ENCODE results near the gene RICTOR. TPM values are rescaled to one million over a fixed set of nuclear protein-coding genes. Genes with fewer than 3 reads are reported as not detected.

The RICTOR gene
- total and polyA plus RNA-seq, 9 of the 15 experiments (the other 6 are each of a cell fraction or from before 2014, with no cell fraction given), result 13.9 to 46.6 (median 22.6) TPM

GRCh38 chr5:39074017-39074814, at the start of gene RICTOR (continued):
- TF ChIP-seq, protein P1, sequence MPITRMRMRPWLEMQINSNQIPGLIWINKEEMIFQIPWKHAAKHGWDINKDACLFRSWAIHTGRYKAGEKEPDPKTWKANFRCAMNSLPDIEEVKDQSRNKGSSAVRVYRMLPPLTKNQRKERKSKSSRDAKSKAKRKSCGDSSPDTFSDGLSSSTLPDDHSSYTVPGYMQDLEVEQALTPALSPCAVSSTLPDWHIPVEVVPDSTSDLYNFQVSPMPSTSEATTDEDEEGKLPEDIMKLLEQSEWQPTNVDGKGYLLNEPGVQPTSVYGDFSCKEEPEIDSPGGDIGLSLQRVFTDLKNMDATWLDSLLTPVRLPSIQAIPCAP (CRISPR knock-in tag; IDR thresholded peaks at IDR 0.05; ENCODE audit: borderline replicate concordance), result no peak
- peak; percentile 93 for TF ChIP-seq ZNF263 (CRISPR knock-in tag; IDR thresholded peaks at IDR 0.05; ENCODE audit: borderline replicate concordance)
- no peak for TF ChIP-seq ZNF184 (CRISPR knock-in tag; IDR thresholded peaks at IDR 0.05)
- TF ChIP-seq ZNF239 (CRISPR knock-in tag; IDR thresholded peaks at IDR 0.05), result no peak
- TF ChIP-seq CEBPB (tag; IDR thresholded peaks at IDR 0.05), result no peak
- no peak for TF ChIP-seq LEF1 (IDR thresholded peaks at IDR 0.05)
- TF ChIP-seq, protein P2, sequence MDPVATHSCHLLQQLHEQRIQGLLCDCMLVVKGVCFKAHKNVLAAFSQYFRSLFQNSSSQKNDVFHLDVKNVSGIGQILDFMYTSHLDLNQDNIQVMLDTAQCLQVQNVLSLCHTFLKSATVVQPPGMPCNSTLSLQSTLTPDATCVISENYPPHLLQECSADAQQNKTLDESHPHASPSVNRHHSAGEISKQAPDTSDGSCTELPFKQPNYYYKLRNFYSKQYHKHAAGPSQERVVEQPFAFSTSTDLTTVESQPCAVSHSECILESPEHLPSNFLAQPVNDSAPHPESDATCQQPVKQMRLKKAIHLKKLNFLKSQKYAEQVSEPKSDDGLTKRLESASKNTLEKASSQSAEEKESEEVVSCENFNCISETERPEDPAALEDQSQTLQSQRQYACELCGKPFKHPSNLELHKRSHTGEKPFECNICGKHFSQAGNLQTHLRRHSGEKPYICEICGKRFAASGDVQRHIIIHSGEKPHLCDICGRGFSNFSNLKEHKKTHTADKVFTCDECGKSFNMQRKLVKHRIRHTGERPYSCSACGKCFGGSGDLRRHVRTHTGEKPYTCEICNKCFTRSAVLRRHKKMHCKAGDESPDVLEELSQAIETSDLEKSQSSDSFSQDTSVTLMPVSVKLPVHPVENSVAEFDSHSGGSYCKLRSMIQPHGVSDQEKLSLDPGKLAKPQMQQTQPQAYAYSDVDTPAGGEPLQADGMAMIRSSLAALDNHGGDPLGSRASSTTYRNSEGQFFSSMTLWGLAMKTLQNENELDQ (CRISPR knock-in tag; IDR thresholded peaks at IDR 0.05; ENCODE audit: borderline replicate concordance), result no peak
- TF ChIP-seq ZNF311 (CRISPR knock-in tag; IDR thresholded peaks at IDR 0.05), result 0 out of 2 replicates have a peak, but pooled peaks have one; percentile 41
- no peak for TF ChIP-seq CSDE1 (IDR thresholded peaks at IDR 0.05)
- no peak for TF ChIP-seq SP2 (IDR thresholded peaks at IDR 0.05; ENCODE audit: extremely low read depth, low read depth, low read length, poor library complexity, severe bottlenecking)
- peak in 1 of 2 experiments; percentile 56; a peak in 3 of 4 replicates for TF ChIP-seq NONO (IDR thresholded peaks at IDR 0.05; ENCODE audit: low read depth in 2 of 2, low read length in 1 of 2)
- no peak for TF ChIP-seq FOS (IDR thresholded peaks at IDR 0.05; ENCODE audit: extremely low read depth, insufficient read length)
- TF ChIP-seq RFX7 (CRISPR knock-in tag; IDR thresholded peaks at IDR 0.05), result no peak
- TF ChIP-seq, protein P3, sequence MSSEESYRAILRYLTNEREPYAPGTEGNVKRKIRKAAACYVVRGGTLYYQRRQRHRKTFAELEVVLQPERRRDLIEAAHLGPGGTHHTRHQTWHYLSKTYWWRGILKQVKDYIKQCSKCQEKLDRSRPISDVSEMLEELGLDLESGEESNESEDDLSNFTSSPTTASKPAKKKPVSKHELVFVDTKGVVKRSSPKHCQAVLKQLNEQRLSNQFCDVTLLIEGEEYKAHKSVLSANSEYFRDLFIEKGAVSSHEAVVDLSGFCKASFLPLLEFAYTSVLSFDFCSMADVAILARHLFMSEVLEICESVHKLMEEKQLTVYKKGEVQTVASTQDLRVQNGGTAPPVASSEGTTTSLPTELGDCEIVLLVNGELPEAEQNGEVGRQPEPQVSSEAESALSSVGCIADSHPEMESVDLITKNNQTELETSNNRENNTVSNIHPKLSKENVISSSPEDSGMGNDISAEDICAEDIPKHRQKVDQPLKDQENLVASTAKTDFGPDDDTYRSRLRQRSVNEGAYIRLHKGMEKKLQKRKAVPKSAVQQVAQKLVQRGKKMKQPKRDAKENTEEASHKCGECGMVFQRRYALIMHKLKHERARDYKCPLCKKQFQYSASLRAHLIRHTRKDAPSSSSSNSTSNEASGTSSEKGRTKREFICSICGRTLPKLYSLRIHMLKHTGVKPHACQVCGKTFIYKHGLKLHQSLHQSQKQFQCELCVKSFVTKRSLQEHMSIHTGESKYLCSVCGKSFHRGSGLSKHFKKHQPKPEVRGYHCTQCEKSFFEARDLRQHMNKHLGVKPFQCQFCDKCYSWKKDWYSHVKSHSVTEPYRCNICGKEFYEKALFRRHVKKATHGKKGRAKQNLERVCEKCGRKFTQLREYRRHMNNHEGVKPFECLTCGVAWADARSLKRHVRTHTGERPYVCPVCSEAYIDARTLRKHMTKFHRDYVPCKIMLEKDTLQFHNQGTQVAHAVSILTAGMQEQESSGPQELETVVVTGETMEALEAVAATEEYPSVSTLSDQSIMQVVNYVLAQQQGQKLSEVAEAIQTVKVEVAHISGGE (CRISPR knock-in tag; IDR thresholded peaks at IDR 0.05), result peak in 1 of 3 experiments; percentile 58; a peak in 2 of 6 replicates
- TF ChIP-seq RNF2 (IDR thresholded peaks at IDR 0.05), result no peak
- TF ChIP-seq POLR2G (IDR thresholded peaks at IDR 0.05; ENCODE audit: low read depth, low read length), result peak; percentile 95
- peak; percentile 64 for TF ChIP-seq CXXC5 (CRISPR knock-in tag; IDR thresholded peaks at IDR 0.05)
- TF ChIP-seq, protein P4, sequence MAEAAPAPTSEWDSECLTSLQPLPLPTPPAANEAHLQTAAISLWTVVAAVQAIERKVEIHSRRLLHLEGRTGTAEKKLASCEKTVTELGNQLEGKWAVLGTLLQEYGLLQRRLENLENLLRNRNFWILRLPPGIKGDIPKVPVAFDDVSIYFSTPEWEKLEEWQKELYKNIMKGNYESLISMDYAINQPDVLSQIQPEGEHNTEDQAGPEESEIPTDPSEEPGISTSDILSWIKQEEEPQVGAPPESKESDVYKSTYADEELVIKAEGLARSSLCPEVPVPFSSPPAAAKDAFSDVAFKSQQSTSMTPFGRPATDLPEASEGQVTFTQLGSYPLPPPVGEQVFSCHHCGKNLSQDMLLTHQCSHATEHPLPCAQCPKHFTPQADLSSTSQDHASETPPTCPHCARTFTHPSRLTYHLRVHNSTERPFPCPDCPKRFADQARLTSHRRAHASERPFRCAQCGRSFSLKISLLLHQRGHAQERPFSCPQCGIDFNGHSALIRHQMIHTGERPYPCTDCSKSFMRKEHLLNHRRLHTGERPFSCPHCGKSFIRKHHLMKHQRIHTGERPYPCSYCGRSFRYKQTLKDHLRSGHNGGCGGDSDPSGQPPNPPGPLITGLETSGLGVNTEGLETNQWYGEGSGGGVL (CRISPR knock-in tag; IDR thresholded peaks at IDR 0.05), result no peak
- TF ChIP-seq ZNF282 (CRISPR knock-in tag; IDR thresholded peaks at IDR 0.05), result 0 out of 2 replicates have a peak, but pooled peaks have one; percentile 61
